GM19099 (cell line): ENCODE measurements around the gene CHD9.

Experiments used
- POLR2A ChIP-seq: IDR thresholded peaks from 3 replicates; pipeline ENCODE4 v1.6.1; 2011; ENCODE audit warnings: low read depth; ENCODE audit not compliant: insufficient read length; ENCODE audit errors: extremely low read depth

CHD9 gene

DNA sequence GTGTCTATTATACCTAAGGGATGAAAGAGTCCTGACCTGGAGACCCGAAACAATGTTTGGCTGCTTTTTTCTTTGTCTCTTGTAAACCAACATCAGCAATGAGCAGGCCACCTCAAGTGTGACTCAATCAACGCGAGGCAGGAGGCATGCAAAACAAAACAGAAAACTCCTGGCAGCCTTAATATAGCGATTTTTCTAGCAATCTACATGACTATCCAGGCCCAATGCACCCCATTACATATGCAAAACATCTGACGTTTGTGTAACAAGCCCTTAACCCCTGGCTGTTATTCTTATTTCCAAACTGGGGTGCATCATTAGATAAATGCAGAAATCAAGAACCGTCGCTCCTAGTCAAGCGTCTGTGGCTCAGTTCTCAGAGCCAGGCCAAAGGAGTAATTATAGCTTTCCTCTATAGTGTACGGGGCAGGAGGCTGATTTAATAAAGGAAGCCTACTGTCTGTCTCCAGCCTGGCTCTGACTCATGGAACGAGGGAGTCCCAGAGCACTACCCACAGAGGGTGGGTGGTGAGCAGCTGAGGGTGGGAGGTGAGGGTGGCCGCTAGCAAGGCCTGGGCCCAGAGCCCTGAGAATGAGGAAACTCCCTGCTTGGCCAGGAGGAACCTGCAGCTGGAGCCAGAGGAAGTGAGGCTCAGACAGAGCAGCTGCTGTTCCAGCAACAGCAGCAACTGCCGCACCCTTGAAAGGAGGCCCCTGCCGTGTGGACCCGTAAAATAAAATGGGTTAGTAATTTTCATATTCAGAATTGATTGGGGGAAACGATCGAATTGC lies 43.9 kb downstream of the CHD9 start:
- TF ChIP-seq POLR2A: peak; percentile 68

DNA sequence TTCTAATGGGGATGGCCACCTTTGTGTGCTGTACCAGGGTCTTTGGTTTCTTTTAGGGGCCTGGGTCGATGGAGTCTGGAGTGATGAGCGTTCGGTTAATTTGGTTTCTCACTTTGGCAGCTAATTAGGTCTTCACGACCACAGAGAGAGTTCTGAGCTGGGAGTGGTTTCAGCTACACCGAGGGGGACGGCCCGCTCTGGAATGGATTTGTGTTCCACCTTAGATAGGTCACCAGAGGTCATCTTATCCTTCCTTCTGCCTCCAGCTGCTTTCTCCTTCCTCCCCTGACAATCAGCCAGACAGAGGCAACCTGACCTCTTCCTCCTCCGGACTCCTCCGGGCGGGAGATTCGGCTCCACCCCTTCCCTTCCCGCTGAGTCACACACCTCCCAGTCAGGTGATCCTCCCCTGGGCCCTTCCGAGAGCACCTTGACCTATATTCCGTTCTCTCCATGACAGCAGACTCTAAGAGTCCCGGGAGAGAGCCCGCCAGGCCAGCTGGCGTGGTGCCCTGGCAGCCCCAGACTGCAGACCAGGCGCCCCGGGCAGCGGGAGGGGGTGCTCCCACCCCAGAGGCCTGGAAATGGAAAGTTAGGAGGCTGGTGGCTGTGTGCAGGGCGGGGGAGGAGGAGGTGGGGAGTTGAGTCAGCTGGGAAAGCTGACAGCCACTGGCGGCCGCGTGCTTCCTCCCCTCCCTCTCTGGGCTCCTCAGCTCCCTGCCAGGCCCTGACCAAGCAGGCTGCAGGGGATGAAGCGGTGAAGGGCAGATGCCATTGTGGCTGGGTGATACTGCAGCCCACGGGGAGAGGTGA lies 44.7 kb downstream of the CHD9 start:
- peak; percentile 63 for TF ChIP-seq POLR2A

DNA sequence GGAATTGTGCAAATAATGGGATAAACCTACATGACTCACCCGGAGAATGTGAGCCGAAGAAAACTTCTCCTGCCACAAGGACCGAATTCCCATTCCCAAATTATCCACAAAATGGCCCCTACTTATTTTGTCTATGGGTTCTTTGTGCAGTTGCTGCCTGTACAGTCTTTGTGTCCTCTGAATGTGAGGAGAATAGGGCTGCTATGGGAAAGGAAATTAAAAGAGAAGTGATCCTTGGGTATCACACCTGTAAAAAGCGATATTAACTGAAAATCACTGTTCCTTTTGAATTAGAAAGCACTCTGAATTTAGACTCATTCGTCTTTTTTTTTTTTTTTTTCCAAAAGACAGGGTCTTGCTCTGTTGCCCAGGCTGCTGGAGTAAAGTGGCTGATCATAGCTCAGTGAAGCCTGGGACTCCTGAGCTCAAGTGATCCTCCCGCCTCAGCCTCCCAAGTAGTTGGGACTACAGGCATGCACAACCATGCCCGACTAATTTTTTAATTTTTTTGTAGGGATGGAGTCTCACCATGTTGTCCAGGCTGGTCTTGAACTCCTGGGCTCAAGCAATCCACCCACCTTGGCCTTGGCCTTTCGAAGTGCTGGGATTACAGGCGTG lies 45.4 kb downstream of the CHD9 start:
- TF ChIP-seq POLR2A: no peak

DNA sequence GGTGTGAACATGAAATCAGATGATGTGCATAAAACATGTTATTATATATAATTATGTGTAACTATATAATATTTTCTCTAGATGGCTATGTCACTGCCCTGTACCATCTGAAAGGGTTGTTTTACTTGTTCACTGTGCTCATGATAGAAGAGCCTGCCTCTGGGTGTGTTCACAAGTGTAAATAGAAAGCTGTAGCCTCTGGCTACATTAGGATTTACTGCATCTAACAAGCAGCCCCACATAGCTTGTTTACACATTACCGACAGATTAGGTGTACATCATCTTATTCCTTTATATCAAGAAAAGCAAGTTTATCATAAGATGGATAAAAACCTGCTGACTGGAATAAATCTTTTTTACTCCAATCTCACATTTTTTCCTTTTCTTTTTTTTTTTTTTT lies 46.1 kb downstream of the CHD9 start:
- TF ChIP-seq POLR2A: no peak

DNA sequence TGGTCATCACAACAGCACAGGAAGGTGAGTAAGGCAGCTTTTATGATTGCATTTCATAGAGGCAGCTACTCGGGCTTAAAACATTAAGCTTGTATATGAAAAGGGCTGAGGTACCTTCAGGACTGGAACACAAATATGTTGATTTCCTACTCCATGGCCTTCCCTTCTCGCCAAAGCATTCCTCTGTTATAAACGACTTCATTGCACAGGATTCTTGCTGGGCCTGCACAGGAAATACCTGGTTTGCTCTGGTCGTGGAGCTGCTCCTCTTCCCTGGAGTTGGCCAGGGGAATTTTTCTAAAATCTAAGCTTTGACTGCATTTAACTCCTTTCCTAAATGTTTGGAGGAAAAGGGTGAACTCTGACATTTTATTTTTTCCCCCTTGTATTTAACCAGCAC lies 49.0 kb downstream of the CHD9 start:
- no peak for TF ChIP-seq POLR2A

DNA sequence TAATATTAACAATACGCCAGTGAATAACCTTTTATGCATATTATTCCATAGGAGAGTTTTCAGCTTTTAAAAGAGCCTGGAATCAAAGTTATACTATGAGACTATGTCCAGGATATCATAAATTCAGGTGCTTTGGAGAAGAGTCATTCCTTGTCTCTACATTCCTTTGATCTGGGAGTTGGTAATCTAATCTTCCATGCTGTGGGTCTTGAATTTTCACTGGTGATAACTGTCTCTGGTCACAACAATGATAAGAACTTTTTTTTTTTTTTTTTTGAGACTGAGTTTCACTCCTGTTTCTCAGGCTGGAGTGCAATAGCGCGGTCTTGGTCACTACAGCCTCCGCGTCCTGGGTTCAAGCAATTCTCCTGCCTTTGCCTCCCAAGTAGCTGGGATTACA lies 50.8 kb downstream of the CHD9 start:
- no peak for TF ChIP-seq POLR2A

DNA sequence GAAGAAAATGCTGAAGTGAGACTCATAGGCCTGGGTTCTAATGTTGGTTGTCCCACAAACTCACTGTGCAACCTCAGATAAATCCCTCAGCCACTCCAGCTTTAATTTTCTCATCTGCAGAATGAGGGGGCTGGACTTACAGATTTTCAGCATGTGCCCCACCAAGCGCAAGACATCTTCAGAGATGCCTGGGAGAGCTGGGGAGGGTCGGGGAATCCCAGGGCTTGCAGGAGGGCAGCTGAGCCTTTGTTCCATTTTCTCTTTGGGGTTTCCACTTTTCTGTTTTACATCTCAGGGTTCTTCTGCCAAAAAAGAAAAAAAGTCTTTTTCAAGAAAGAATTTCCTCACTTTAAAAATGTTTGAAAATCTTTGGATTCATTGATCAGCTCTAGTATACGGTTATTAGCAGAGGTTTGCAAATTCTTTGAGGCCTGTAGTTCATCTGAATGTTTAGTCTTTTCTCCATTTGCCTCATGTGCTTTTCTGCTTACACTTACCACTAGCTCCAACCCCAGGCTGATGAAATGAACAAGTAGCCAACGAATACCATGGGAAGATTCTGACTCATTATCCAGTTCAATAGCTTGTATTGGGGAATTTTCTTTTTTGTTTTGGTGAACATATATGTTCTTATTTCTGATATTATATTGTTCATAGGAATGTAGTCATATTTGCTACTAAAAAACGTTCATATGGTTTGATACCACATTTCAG lies 56.4 kb downstream of the CHD9 start:
- TF ChIP-seq POLR2A: no peak

DNA sequence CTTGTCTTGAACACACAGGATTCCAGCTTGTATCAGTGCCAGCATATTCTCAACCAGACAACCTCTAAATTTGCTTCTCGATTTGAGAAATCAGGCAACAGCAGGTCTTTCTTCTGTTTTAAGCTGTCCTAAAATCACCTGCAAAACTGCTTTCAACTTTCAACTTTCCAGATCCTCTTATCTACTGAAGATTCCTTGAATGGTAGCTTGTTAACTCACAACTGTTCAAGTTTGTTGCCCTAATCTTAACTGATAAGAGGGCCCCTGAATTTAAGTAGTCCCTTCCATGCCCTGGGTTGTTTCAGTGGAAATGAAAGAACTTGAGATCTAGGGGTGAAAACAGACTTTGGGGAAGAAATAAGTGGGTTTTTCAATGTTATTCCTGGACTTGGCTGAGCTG lies 57.2 kb downstream of the CHD9 start:
- no peak for TF ChIP-seq POLR2A

DNA sequence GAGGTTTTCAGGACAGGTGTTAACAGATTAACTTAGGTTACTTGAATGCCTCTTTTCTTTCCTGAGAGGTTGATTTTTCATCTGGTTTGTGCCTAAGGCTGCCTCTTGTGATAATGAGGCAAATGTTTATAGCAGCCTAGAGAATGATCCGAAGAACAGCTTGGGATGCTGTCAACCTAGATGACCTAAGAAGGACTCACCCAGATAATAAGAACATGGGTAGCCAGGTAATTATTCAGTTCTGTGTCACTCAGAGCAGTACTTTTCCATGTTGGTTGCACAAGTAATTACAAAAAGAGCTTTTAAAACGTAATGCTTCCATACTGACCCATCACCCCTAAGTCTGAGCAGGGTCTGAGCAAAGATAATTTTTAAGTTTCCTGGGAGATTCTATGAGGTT lies 60.3 kb downstream of the CHD9 start:
- TF ChIP-seq POLR2A: no peak

DNA sequence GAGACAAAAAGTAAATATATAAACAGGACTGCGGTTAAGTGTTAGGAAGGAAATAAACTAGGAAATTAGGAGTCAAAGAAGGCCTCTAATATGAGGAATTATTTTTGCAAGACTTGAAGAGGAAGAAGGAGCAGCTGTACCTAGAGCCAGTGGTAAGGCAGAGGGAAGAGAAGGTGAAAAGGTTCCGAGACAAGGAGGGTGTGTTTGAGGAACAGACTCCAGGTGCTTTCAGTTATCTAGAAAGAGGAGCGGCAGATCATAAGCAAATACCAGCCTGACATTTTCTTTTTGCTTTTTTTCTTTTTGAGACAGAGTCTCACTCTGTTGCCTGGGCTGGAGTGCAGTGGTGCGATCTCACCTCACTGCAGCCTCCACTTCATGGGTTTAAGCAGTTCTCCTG lies 61.0 kb downstream of the CHD9 start:
- TF ChIP-seq POLR2A: no peak

DNA sequence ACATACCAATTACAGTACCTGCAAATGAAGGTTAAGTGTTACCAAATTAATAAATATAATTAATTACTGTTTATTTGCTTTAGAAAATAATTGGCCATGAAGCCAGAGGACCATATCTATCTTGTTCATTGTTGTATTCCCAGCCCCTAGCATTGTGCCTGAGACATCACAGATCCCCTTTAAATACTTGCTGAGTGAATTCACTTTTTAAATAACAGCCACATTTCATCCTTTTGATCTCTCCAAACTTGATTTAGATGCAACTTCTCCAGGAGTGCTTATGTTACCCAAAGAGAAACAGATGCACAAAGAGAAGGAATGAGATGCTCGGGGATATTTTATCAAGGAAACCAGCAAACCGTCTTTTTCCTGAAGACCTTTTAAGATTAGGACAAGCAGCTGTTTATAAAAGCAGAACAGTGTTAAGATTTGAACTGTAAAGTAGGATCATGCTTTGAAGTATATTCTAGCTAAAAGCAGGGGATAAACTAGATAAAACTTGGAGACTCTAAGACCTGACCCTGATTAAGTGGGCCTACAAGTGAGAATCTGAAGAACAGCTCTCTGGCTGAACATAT lies 66.3 kb downstream of the CHD9 start:
- TF ChIP-seq POLR2A: no peak

DNA sequence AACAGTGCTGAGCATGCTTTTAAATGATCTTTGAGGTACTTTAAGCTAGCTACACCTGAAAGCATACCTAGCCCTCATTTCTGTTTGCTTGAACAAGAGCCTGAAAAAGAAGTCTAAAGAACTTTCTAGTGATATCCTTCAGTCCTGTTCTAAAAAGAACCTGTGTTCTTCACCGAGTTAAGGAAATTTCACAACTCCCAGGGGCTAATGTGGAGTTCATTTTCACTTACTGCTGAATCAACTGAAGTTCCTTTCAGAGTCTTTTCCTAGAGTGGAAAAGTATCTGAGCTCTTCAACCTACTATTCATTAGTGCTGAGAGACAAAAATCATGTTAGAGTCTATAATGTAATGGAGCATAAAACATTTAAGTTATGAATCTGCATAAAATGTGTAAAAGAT lies 66.9 kb downstream of the CHD9 start:
- no peak for TF ChIP-seq POLR2A

DNA sequence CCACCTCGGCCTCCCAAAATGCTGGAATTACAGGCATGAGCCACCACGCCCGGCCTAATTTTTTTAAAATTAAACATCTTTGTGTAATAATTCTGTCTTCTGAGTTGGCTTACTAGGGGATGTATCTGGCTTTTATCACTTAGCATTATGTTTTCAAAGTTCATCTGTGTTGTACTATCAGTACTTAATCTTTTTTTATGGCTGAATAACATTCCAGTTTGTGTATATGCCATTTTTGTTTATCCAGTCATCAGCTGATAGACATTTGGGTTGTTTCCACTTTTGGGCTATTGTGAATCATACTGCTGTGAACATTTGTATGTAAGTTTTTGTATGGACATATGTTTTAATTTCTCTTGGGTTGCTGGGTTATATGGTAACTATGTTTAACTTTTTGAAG lies 69.0 kb downstream of the CHD9 start:
- no peak for TF ChIP-seq POLR2A

DNA sequence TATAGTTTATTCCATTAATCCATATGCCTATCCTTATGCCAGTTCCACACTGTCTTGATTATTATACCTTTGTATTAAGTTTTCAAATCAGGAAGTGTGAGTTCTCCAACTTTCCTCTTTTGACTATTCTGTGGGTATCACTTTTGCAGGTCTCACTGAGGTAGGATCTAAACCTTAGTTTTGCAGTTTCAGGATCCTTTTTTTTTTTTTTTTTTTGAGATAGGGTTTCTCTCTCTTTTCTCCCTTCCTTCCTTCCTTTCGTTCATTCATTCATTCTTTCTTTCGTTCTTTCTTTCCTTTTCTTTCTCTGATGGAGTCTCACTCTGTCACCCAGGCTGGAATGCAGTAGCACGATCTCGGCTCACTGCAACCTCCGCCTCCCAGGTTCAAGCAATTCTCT lies 71.6 kb downstream of the CHD9 start:
- no peak for TF ChIP-seq POLR2A
